HCT116 (cell line): Measurements from ENCODE around the gene RNFT1. TPM values are rescaled to one million over a fixed set of nuclear protein-coding genes. Genes with fewer than 3 reads are reported as not detected.

Experiments
- ATAC-seq: fragments of 200-7000 bp; cut with Tn5 transposase; 2 replicates; pipeline ENCODE4 v1.9.1; 2020; ENCODE audit warnings: mild to moderate bottlenecking, moderate library complexity
- Bru-seq: library from RNA; stranded (reverse); fragments of 400-500 nt; gene quantifications from one replicate; lab custom pipeline; 2021; lab: Mats Ljungman, UMichigan
- BruChase-seq, 2 experiments: library from RNA; stranded (reverse); fragments of 400-500 nt; gene quantifications; one replicate each; lab custom pipeline; 2021; lab: Mats Ljungman, UMichigan
- BruUV-seq: library from RNA; stranded (reverse); fragments of 400-500 nt; replicated peaks from 2 replicates; lab custom pipeline; 2021; lab: Mats Ljungman, UMichigan
- CTCF ChIA-PET: fragments of 300-600 bp; sonication (Branson Sonifier 250); formaldehyde crosslinking; loops from one replicate; lab custom pipeline; 2021; ENCODE audit warnings: antibody characterized with exemption; lab: Charles Lee
- POLR2A ChIA-PET: fragments of 300-600, 350-600 bp; sonication (Branson Sonifier 250); formaldehyde crosslinking; loops from one replicate; lab custom pipeline; 2021; ENCODE audit warnings: antibody characterized with exemption; lab: Charles Lee
- RAD21 ChIA-PET, 2 experiments: fragments of 300-600 bp; sonication (Branson Sonifier 250); formaldehyde crosslinking; loops; one replicate each; lab custom pipeline; 2023; ENCODE audit warnings: low total read pairs in 2 of 2; ENCODE audit not compliant: uncharacterized antibody in 2 of 2, unreplicated experiment in 2 of 2, low non-redundant PET in 1 of 2; lab: Charles Lee
- DNase-seq: peaks from one replicate; pipeline ENCODE4 v3.0.0-alpha.2; 2010; ENCODE audit warnings: low read depth, low spot score
- H2AFZ ChIP-seq: fragments of 200-600 bp; shearing (Covaris generic), sonication (generic); 2 replicates; pipeline ENCODE4 v1.6.1; 2017; ENCODE audit warnings: low read depth, mixed run types, mixed read lengths, antibody characterized with exemption, low read length; ENCODE audit not compliant: poor library complexity, severe bottlenecking
- H3K27ac ChIP-seq: 2 replicates; pipeline ENCODE4 v1.5.1; 2012; ENCODE audit warnings: low read depth, low read length
- H3K27me3 ChIP-seq: fragments of 200-600 bp; sonication (generic); 2 replicates; pipeline ENCODE4 v1.6.1; 2016; ENCODE audit warnings: mixed run types, low read length, mixed read lengths; ENCODE audit not compliant: insufficient read depth
- H3K36me3 ChIP-seq, 2 experiments: fragments of 200-500 bp in 1 of 2; fragments of 200-600 bp in 1 of 2; sonication (Bioruptor generic) in 1 of 2; sonication (generic) in 1 of 2; 2 replicates each; pipeline versions ENCODE4 v1.5.1 to v1.6.1; 2014 to 2016; ENCODE audit warnings: low read length in 2 of 2, inconsistent platforms in 1 of 2, mixed read lengths in 1 of 2, mixed run types in 1 of 2; ENCODE audit not compliant: insufficient read depth in 2 of 2, control insufficient read depth in 1 of 2
- H3K4me1 ChIP-seq, 2 experiments: fragments of 200-600 bp in 1 of 2; sonication (generic) in 1 of 2; 2 replicates each; pipeline versions ENCODE4 v1.5.1 to v1.6.1; 2012 to 2017; ENCODE audit warnings: low read length in 2 of 2, inconsistent platforms in 1 of 2, mild to moderate bottlenecking in 1 of 2, mixed read lengths in 1 of 2, mixed run types in 1 of 2, moderate library complexity in 1 of 2; ENCODE audit not compliant: insufficient read depth in 2 of 2, control insufficient read depth in 1 of 2
- H3K4me2 ChIP-seq: fragments of 200-600 bp; sonication (generic); 2 replicates; pipeline ENCODE4 v1.6.1; 2017; ENCODE audit warnings: mixed run types, low read length, mixed read lengths
- H3K4me3 ChIP-seq, 2 experiments: fragments of 200-600 bp in 1 of 2; sonication (generic) in 1 of 2; replicated peaks in 1 of 2; 2 replicates each; pipeline ENCODE4 v1.5.1; 2011 to 2016; ENCODE audit warnings: low read length in 2 of 2, control low read depth in 1 of 2, low read depth in 1 of 2, mild to moderate bottlenecking in 1 of 2, mixed read lengths in 1 of 2, mixed run types in 1 of 2
- H3K79me2 ChIP-seq: fragments of 200-600 bp; sonication (generic); 2 replicates; pipeline ENCODE4 v1.6.1; 2017; ENCODE audit warnings: mild to moderate bottlenecking, mixed run types, low read length, moderate library complexity, mixed read lengths; ENCODE audit not compliant: insufficient read depth
- H3K9ac ChIP-seq: fragments of 200-600 bp; sonication (generic); 2 replicates; pipeline ENCODE4 v1.6.1; 2016; ENCODE audit warnings: low read length, mixed read lengths
- H3K9me2 ChIP-seq: fragments of 200-600 bp; sonication (generic), shearing (Covaris generic); 2 replicates; pipeline ENCODE4 v1.6.1; 2017; ENCODE audit warnings: mixed run types, mild to moderate bottlenecking, moderate library complexity; ENCODE audit not compliant: insufficient read depth
- H3K9me3 ChIP-seq, 2 experiments: fragments of 200-500 bp in 1 of 2; fragments of 200-600 bp in 1 of 2; sonication (Bioruptor generic) in 1 of 2; sonication (generic) in 1 of 2; 2 replicates each; pipeline ENCODE4 v1.6.1; 2014 to 2017; ENCODE audit warnings: low read length in 2 of 2, mixed read lengths in 2 of 2, inconsistent platforms in 1 of 2, low read depth in 1 of 2, mild to moderate bottlenecking in 1 of 2, mixed run types in 1 of 2, moderate library complexity in 1 of 2; ENCODE audit not compliant: control insufficient read depth in 1 of 2, insufficient read depth in 1 of 2
- H4K20me1 ChIP-seq: fragments of 200-600 bp; sonication (generic), shearing (Covaris generic); 2 replicates; pipeline ENCODE4 v1.6.1; 2017; ENCODE audit warnings: mixed run types, mild to moderate bottlenecking, moderate library complexity; ENCODE audit not compliant: insufficient read depth
- CBX3 ChIP-seq: IDR thresholded peaks from 2 replicates; pipeline ENCODE4 v1.6.1; 2012; ENCODE audit warnings: low read depth
- ELF1 ChIP-seq: IDR thresholded peaks from 2 replicates; pipeline ENCODE4 v1.6.1; 2012; ENCODE audit warnings: low read depth, borderline replicate concordance
- EZH2phosphoT487 ChIP-seq: fragments of 200-600 bp; IDR thresholded peaks from 2 replicates; pipeline ENCODE4 v1.6.1; 2018; ENCODE audit warnings: antibody characterized with exemption, borderline replicate concordance
- JUND ChIP-seq: IDR thresholded peaks from 2 replicates; pipeline ENCODE4 v1.6.1; 2012
- POLR2AphosphoS5 ChIP-seq: IDR thresholded peaks from 2 replicates; pipeline ENCODE4 v1.6.1; 2011; ENCODE audit warnings: mild to moderate bottlenecking, low read depth, low read length, moderate library complexity
- RAD21 ChIP-seq: IDR thresholded peaks from 2 replicates; pipeline ENCODE4 v1.6.1; 2012; ENCODE audit warnings: low read depth, mild to moderate bottlenecking
- SRF ChIP-seq: IDR thresholded peaks from 2 replicates; pipeline ENCODE4 v1.6.1; 2012; ENCODE audit warnings: low read depth
- TCF7L2 ChIP-seq: IDR thresholded peaks from 2 replicates; pipeline ENCODE4 v1.7.0; 2011; ENCODE audit warnings: borderline replicate concordance, inconsistent platforms; ENCODE audit not compliant: insufficient read depth, insufficient read length; ENCODE audit errors: extremely low read depth
- YY1 ChIP-seq: IDR thresholded peaks from 2 replicates; pipeline ENCODE4 v1.6.1; 2011; ENCODE audit warnings: low read length, low read depth, moderate library complexity, mild to moderate bottlenecking; ENCODE audit not compliant: insufficient replicate concordance; ENCODE audit errors: extremely low read depth
- ZFX ChIP-seq: fragments of 450-650 bp; IDR thresholded peaks from 2 replicates; pipeline ENCODE4 v1.6.1; 2017
- ZNF274 ChIP-seq: fragments of 200-500 bp; sonication (Bioruptor generic); IDR thresholded peaks from 2 replicates; pipeline ENCODE4 v1.6.1; 2014; ENCODE audit warnings: mild to moderate bottlenecking, low read depth, low read length, inconsistent platforms
- intact Hi-C: fragments of 100-400 bp; cut with micrococcal nuclease; formaldehyde crosslinking; loops from 2 replicates; pipeline ENCODE4 v1.10.0; 2022
- long read RNA-seq: library from polyadenylated mRNA; unstranded; transcript quantifications from one replicate; pipeline ENCODE4 v2.0.0, GENCODE V29; 2021; ENCODE audit not compliant: unreplicated experiment
- polyA plus RNA-seq: library from polyadenylated mRNA; unstranded; fragments of >200 nt; gene quantifications from 2 replicates; pipeline ENCODE4 v1.2.1, GENCODE V29; 2012; ENCODE audit warnings: missing spikeins
- total RNA-seq: library from RNA; stranded (reverse); gene quantifications from one replicate; pipeline ENCODE4 v1.2.1, GENCODE V29; 2021; ENCODE audit not compliant: unreplicated experiment
- TF ChIP-seq, protein P1 (sequence below): IDR thresholded peaks from 2 replicates; pipeline ENCODE4 v1.6.1; 2012
- TF ChIP-seq, protein P2 (sequence below): IDR thresholded peaks from 2 replicates; pipeline ENCODE4 v1.6.1; 2012
- TF ChIP-seq, protein P3 (sequence below): IDR thresholded peaks from 2 replicates; pipeline ENCODE4 v1.6.1; 2011; ENCODE audit warnings: mild to moderate bottlenecking, low read length, moderate library complexity; ENCODE audit not compliant: insufficient replicate concordance; ENCODE audit errors: extremely low read depth
- TF ChIP-seq, protein P4 (sequence below): IDR thresholded peaks from 2 replicates; pipeline ENCODE4 v1.6.1; 2012; ENCODE audit warnings: low read depth

The RNFT1 gene, protein sequence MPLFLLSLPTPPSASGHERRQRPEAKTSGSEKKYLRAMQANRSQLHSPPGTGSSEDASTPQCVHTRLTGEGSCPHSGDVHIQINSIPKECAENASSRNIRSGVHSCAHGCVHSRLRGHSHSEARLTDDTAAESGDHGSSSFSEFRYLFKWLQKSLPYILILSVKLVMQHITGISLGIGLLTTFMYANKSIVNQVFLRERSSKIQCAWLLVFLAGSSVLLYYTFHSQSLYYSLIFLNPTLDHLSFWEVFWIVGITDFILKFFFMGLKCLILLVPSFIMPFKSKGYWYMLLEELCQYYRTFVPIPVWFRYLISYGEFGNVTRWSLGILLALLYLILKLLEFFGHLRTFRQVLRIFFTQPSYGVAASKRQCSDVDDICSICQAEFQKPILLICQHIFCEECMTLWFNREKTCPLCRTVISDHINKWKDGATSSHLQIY
- total RNA-seq (24.2 TPM), Bru-seq, nascent RNA (percentile 85 among the genes with signal in this experiment), BruChase-seq, experiment 1, labeled RNA remaining after a 6-hour chase (percentile 81 among the genes with signal in this experiment), BruChase-seq, experiment 2, labeled RNA remaining after a 2-hour chase (percentile 82 among the genes with signal in this experiment)
- 14.0 and 17.8 TPM in 2 replicates for polyA plus RNA-seq
- long read RNA-seq, transcript RNFT1-202 (7 exons, 1,809 nt) = minor isoform, 8 of 53 reads
- long read RNA-seq, transcript RNFT1-204 (8 exons, 1,893 nt) = minor isoform, 9 of 53 reads
- long read RNA-seq, transcript RNFT1-201 (9 exons, 2,101 nt) = major isoform, 24 of 53 reads
- long read RNA-seq, partial matches to known transcripts = 4 of 53 reads
- long read RNA-seq, other reads (novel, unspliced or antisense) = 8 of 53 reads

DNA sequence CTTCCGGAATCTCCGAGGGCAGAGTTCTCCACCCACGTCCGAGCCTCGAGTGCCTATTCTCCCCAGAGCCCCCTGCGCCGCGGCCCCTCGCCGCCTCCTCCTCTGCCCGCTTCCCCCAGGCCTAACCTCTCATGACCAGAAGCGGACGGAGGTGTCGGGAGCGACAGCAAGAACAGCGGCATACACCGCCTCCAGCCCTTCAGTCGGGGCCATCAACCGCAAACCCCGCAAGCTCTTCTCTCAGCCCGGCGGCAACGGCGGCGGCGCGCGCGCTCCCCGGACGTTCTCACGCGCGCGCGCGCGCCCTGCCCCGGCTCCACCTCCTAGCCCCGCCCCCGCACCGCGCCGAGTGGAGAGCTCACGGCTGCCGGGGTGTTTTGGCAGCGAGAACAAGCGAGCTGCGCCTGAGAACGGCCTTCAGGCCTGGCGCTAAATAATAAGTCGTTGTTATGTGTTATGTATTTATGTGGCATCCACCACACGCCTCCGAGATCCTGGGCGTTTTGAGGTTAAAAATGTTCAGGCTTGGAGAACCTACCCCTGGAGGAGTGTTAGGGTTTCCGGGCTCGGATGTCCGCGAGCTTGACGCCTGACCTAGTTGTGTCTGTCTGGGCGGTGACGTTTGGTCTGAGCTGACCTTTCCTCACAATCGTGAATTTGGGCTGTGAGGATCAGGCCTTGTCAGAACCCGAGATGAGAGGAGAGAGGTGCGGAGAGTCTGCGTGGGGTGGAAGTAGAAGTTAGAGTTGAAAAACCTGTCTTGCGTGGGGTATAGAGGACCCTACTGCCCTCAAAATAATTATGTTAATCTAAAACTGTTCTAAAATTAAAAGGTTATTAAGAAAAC, at the start of gene RNFT1:
Gene RNFT1, minus strand, starts transcription at position 259 of the 847 bp plus-strand sequence. Its CDS starts 77 bp downstream, at position 182.
- DNase-seq (peak; percentile 72), ATAC-seq (peak; percentile 89)
- H3K9me2 ChIP-seq = no peaks in the 10 kb centered on the region
- H3K4me2 ChIP-seq = peak within 1 kb of the TSS; percentile 95
- no peaks in the 10 kb centered on the region for H3K79me2 ChIP-seq
- ChIA-PET RAD21 (interaction anchor here in 1 of 2 experiments (1.2 kb wide), 1 partner anchor 212 kb away, joined by 3 read pairs; no protein-coding TSS in a partner anchor), POLR2A (interaction anchor here (0.6 to 1.6 kb wide), 6 partner anchors 10 to 282 kb away, joined by 3 to 5 read pairs (median 4); partner anchors contain the start of genes PTRH2 and VMP1), CTCF (interaction anchor here (0.6 to 1.3 kb wide), 3 partner anchors 50 to 168 kb away, joined by 3 to 12 read pairs (median 6); no protein-coding TSS in a partner anchor)
- H3K36me3 ChIP-seq = peaks cover 0 to 6% of the 10 kb centered on the region in 2 experiments; a peak in 1 of 4 replicates
- no peaks in the 10 kb centered on the region for H3K27me3 ChIP-seq
- intact Hi-C loops = no loop called here
- peak within 1 kb of the TSS; percentile 75 for H3K9ac ChIP-seq
- BruUV-seq = TSS peak; percentile 95
- H3K27ac ChIP-seq = peak within 1 kb of the TSS; percentile 39
- H3K4me1 ChIP-seq = peaks cover 13 to 17% of the 10 kb centered on the region in 2 experiments; a peak in 3 of 4 replicates
- no peaks in the 10 kb centered on the region for H3K9me3 ChIP-seq
- H3K4me3 ChIP-seq = peak within 1 kb of the TSS; percentile 90 to 93
- peak within 1 kb of the TSS; percentile 76 for H2AFZ ChIP-seq
- H4K20me1 ChIP-seq = no peaks in the 10 kb centered on the region
- TF ChIP-seq ZFX (peak; percentile 35; the same call in 1 of the 2 replicates), CBX3 (peak; percentile 87), YY1 (peak; percentile 79), SRF (no peak), ZNF274 (no peak), RAD21 (no peak), EZH2phosphoT487 (no peak), POLR2AphosphoS5 (peak; percentile 96), ELF1 (no peak), TCF7L2 (peak; percentile 59), JUND (peak; percentile 56; the same call in 1 of the 2 replicates)
- TF ChIP-seq, protein P1, sequence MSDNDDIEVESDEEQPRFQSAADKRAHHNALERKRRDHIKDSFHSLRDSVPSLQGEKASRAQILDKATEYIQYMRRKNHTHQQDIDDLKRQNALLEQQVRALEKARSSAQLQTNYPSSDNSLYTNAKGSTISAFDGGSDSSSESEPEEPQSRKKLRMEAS = peak; percentile 72
- TF ChIP-seq, protein P2, sequence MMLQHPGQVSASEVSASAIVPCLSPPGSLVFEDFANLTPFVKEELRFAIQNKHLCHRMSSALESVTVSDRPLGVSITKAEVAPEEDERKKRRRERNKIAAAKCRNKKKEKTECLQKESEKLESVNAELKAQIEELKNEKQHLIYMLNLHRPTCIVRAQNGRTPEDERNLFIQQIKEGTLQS = no peak
- TF ChIP-seq, protein P3, sequence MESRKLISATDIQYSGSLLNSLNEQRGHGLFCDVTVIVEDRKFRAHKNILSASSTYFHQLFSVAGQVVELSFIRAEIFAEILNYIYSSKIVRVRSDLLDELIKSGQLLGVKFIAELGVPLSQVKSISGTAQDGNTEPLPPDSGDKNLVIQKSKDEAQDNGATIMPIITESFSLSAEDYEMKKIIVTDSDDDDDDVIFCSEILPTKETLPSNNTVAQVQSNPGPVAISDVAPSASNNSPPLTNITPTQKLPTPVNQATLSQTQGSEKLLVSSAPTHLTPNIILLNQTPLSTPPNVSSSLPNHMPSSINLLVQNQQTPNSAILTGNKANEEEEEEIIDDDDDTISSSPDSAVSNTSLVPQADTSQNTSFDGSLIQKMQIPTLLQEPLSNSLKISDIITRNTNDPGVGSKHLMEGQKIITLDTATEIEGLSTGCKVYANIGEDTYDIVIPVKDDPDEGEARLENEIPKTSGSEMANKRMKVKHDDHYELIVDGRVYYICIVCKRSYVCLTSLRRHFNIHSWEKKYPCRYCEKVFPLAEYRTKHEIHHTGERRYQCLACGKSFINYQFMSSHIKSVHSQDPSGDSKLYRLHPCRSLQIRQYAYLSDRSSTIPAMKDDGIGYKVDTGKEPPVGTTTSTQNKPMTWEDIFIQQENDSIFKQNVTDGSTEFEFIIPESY = no peak
- TF ChIP-seq, protein P4, sequence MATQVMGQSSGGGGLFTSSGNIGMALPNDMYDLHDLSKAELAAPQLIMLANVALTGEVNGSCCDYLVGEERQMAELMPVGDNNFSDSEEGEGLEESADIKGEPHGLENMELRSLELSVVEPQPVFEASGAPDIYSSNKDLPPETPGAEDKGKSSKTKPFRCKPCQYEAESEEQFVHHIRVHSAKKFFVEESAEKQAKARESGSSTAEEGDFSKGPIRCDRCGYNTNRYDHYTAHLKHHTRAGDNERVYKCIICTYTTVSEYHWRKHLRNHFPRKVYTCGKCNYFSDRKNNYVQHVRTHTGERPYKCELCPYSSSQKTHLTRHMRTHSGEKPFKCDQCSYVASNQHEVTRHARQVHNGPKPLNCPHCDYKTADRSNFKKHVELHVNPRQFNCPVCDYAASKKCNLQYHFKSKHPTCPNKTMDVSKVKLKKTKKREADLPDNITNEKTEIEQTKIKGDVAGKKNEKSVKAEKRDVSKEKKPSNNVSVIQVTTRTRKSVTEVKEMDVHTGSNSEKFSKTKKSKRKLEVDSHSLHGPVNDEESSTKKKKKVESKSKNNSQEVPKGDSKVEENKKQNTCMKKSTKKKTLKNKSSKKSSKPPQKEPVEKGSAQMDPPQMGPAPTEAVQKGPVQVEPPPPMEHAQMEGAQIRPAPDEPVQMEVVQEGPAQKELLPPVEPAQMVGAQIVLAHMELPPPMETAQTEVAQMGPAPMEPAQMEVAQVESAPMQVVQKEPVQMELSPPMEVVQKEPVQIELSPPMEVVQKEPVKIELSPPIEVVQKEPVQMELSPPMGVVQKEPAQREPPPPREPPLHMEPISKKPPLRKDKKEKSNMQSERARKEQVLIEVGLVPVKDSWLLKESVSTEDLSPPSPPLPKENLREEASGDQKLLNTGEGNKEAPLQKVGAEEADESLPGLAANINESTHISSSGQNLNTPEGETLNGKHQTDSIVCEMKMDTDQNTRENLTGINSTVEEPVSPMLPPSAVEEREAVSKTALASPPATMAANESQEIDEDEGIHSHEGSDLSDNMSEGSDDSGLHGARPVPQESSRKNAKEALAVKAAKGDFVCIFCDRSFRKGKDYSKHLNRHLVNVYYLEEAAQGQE = no peak
